HFF-Myc (cell line): ENCODE data around the gene MED27.

Experiments
- DNase-seq: peaks from one replicate; pipeline ENCODE4 v3.0.0-alpha.2; 2011; ENCODE audit warnings: low read depth; ENCODE audit errors: extremely low read depth
- H3K4me3 ChIP-seq: replicated peaks from 2 replicates; pipeline ENCODE4 v1.5.1; 2011; ENCODE audit warnings: low read depth, mild to moderate bottlenecking, control low read depth, low read length
- CTCF ChIP-seq: IDR thresholded peaks from 2 replicates; pipeline ENCODE4 v1.5.1; 2012; ENCODE audit warnings: mild to moderate bottlenecking, low read depth, low read length, control low read depth; ENCODE audit errors: missing control alignments

Gene MED27

GRCh38 chr9:131860430-131860829, 219.2 kb downstream of the MED27 start:
- no peak for DNase-seq
- no peak overlapping the region for H3K4me3 ChIP-seq
- no peak for TF ChIP-seq CTCF

- TF ChIP-seq CTCF: no peak
- DNase-seq: no peak
These were observed 221.5 kb downstream of the MED27 start for GRCh38 chr9:131858147-131858546.

GRCh38 chr9:131856105-131856504, 223.6 kb downstream of the MED27 start:
- no peak overlapping the region for H3K4me3 ChIP-seq
- no peak for DNase-seq
- TF ChIP-seq CTCF: no peak

More at GRCh38 chr9:131858147-131858546, 221.5 kb downstream of the MED27 start:
- no peak overlapping the region for H3K4me3 ChIP-seq

GRCh38 chr9:131854896-131855613, 224.6 kb downstream of the MED27 start:
- H3K4me3 ChIP-seq: no peak overlapping the region
- DNase-seq: no peak
- TF ChIP-seq CTCF: no peak

GRCh38 chr9:131854334-131854733, 225.3 kb downstream of the MED27 start:
- TF ChIP-seq CTCF: no peak
- no peak for DNase-seq
- no peak overlapping the region for H3K4me3 ChIP-seq

GRCh38 chr9:131853434-131853833, 226.2 kb downstream of the MED27 start:
- H3K4me3 ChIP-seq: no peak overlapping the region
- no peak for TF ChIP-seq CTCF
- no peak for DNase-seq

GRCh38 chr9:131851414-131851813, 228.3 kb downstream of the MED27 start:
- no peak for DNase-seq
- TF ChIP-seq CTCF: no peak
- H3K4me3 ChIP-seq: no peak overlapping the region
